CD14-positive monocyte (primary cell): ENCODE data around the gene HDGFL3. TPM values are rescaled to one million over a fixed set of nuclear protein-coding genes. Genes with fewer than 3 reads are reported as not detected.
"Not testable (repeated sequence)": the region's sequence is repeated elsewhere in the genome, so short reads cannot be mapped to it uniquely, and the experiment has no call there.

Experiments
- DNase-seq, 3 donors: peaks; one replicate each; pipeline ENCODE4 v3.0.0-alpha.2; 2011 to 2022
- H2AFZ ChIP-seq: 2 replicates; pipeline ENCODE4 v1.6.0; 2012; ENCODE audit warnings: mild to moderate bottlenecking, low read depth, low read length, inconsistent platforms; ENCODE audit not compliant: insufficient read depth, poor library complexity, severe bottlenecking
- H3K27ac ChIP-seq, 2 donors: 1 replicate in 1 of 2; 2 replicates in 1 of 2; pipeline ENCODE4 v1.5.1; 2012 to 2013; ENCODE audit warnings: low read length in 2 of 2, control low read depth in 1 of 2, inconsistent platforms in 1 of 2, low read depth in 1 of 2, mild to moderate bottlenecking in 1 of 2
- H3K27me3 ChIP-seq, 2 donors: one replicate each; pipeline versions ENCODE4 v1.6.0 to v1.6.1; 2011 to 2013; ENCODE audit warnings: low read length in 2 of 2; ENCODE audit not compliant: control insufficient read depth in 2 of 2, insufficient read depth in 2 of 2
- H3K36me3 ChIP-seq, 2 donors: replicated peaks in 1 of 2; 1 replicate in 1 of 2; 2 replicates in 1 of 2; pipeline versions ENCODE4 v1.5.1 to v1.6.1; 2012 to 2013; ENCODE audit warnings: low read length in 2 of 2, control low read depth in 1 of 2, inconsistent platforms in 1 of 2, mild to moderate bottlenecking in 1 of 2; ENCODE audit not compliant: insufficient read depth in 2 of 2, control insufficient read depth in 1 of 2
- H3K4me1 ChIP-seq, 2 donors: 1 replicate in 1 of 2; 2 replicates in 1 of 2; pipeline versions ENCODE4 v1.5.1 to v1.6.1; 2012 to 2013; ENCODE audit warnings: low read length in 2 of 2, control low read depth in 1 of 2, inconsistent platforms in 1 of 2, mild to moderate bottlenecking in 1 of 2, moderate library complexity in 1 of 2; ENCODE audit not compliant: insufficient read depth in 2 of 2, control insufficient read depth in 1 of 2
- H3K4me2 ChIP-seq: replicated peaks from 2 replicates; pipeline ENCODE3; 2012; ENCODE audit warnings: low read length, moderate library complexity, mild to moderate bottlenecking; ENCODE audit not compliant: poor library complexity, severe bottlenecking; ENCODE audit errors: extremely low read depth
- H3K4me3 ChIP-seq, 3 experiments: fragments of 200-600 bp in 1 of 3; sonication (generic) in 1 of 3; replicated peaks in 1 of 3; 1 replicate in 2 of 3; 2 replicates in 1 of 3; pipeline ENCODE4 v1.5.1; 2011 to 2013; ENCODE audit warnings: low read length in 3 of 3, mild to moderate bottlenecking in 3 of 3, control low read depth in 2 of 3, low read depth in 2 of 3, inconsistent platforms in 1 of 3, moderate library complexity in 1 of 3
- H3K79me2 ChIP-seq: 2 replicates; pipeline ENCODE4 v1.6.0; 2012; ENCODE audit warnings: mild to moderate bottlenecking, control low read depth, inconsistent platforms, low read length, moderate library complexity; ENCODE audit not compliant: insufficient read depth
- H3K9ac ChIP-seq: 2 replicates; pipeline ENCODE4 v1.6.0; 2017; ENCODE audit warnings: low read length, mild to moderate bottlenecking; ENCODE audit not compliant: insufficient read depth, poor library complexity, severe bottlenecking
- H3K9me3 ChIP-seq, 2 donors: replicated peaks in 1 of 2; 1 replicate in 1 of 2; 2 replicates in 1 of 2; pipeline versions ENCODE4 v1.5.1 to v1.6.1; 2012 to 2013; ENCODE audit warnings: low read length in 2 of 2, control low read depth in 1 of 2; ENCODE audit not compliant: control insufficient read depth in 1 of 2, insufficient read depth in 1 of 2
- H4K20me1 ChIP-seq: 2 replicates; pipeline ENCODE4 v1.6.0; 2012; ENCODE audit warnings: mild to moderate bottlenecking, low read length, control low read depth, moderate library complexity; ENCODE audit not compliant: insufficient read depth
- H3K27ac Mint-ChIP-seq, 7 donors: one replicate each; pipeline ENCODE4 v1.8.0; 2020; ENCODE audit warnings: mild to moderate bottlenecking in 7 of 7, mixed read lengths in 7 of 7, moderate library complexity in 6 of 7, inconsistent platforms in 2 of 7
- H3K27me3 Mint-ChIP-seq, 3 donors: one replicate each; pipeline ENCODE4 v1.8.0; 2021 to 2022; ENCODE audit warnings: low read depth in 3 of 3, mild to moderate bottlenecking in 3 of 3, mixed read lengths in 3 of 3, moderate library complexity in 3 of 3, inconsistent platforms in 1 of 3
- H3K36me3 Mint-ChIP-seq, 2 donors: one replicate each; pipeline ENCODE4 v1.8.0; 2020; ENCODE audit warnings: mixed read lengths in 2 of 2, inconsistent platforms in 1 of 2, mild to moderate bottlenecking in 1 of 2
- H3K4me1 Mint-ChIP-seq: one replicate; pipeline ENCODE4 v1.8.0; 2020; ENCODE audit warnings: mild to moderate bottlenecking, mixed read lengths
- H3K4me3 Mint-ChIP-seq, 2 donors: one replicate each; pipeline ENCODE4 v1.8.0; 2020; ENCODE audit warnings: mild to moderate bottlenecking in 2 of 2, mixed read lengths in 2 of 2, moderate library complexity in 1 of 2
- H3K9me3 Mint-ChIP-seq, 7 donors: one replicate each; pipeline ENCODE4 v1.8.0; 2020 to 2022; ENCODE audit warnings: mixed read lengths in 7 of 7, mild to moderate bottlenecking in 6 of 7, moderate library complexity in 6 of 7, inconsistent platforms in 2 of 7
- WGBS: methylation state at CpG from one replicate; pipeline ENCODE4 v1.1.5; 2013; ENCODE audit warnings: missing lambda C conversion rate; ENCODE audit not compliant: insufficient coverage; 5-methylcytosine and 5-hydroxymethylcytosine counted together
- intact Hi-C, 2 donors: fragments of 100-400 bp; cut with micrococcal nuclease; formaldehyde crosslinking; loops; one replicate each; pipeline versions ENCODE4 v1.15.0 to v1.15.1; 2023
- polyA plus RNA-seq, 3 donors: library from polyadenylated mRNA; depleted of rRNA in 1 of 3; unstranded in 2 of 3; stranded (reverse) in 1 of 3; fragments of 300-500 nt in 2 of 3; fragments of >200 nt in 1 of 3; fragmentation: Illumina TruSeq in 2 of 3; gene quantifications; 1 replicate in 2 of 3; 2 replicates in 1 of 3; pipeline ENCODE4 v1.2.3, GENCODE V29; 2012 to 2021
- TF ChIP-seq, protein P1 (sequence below): fragments of 200-600 bp; IDR thresholded peaks from one replicate; pipeline ENCODE4 v1.8.0; 2022; ENCODE audit warnings: antibody characterized with exemption, mild to moderate bottlenecking

HDGFL3 gene
- polyA plus RNA-seq, 3 donors, result 0.35 to 1.1 (median 0.69) TPM

- intact Hi-C loops, result no loop called here
- Histone ChIP-seq H3K27me3 (no peaks in the 10 kb centered on the region), H4K20me1 (no peaks in the 10 kb centered on the region), H3K36me3 (no peaks in the 10 kb centered on the region), H3K4me1 (peaks cover 16 to 18% of the 10 kb centered on the region in 2 donors), H3K27ac (peak overlapping the region; percentile 20 to 71), H3K9ac (no peak overlapping the region), H3K4me3 (peak overlapping the region in 1 of 3 experiments; percentile 7), H3K79me2 (no peaks in the 10 kb centered on the region), H3K4me2 (peak overlapping the region; percentile 51), H3K9me3 (no peaks in the 10 kb centered on the region), H2AFZ (peak overlapping the region; percentile 63)
- Mint-ChIP-seq H3K36me3 (no peaks in the 10 kb centered on the region), H3K4me1 (peaks cover 19% of the 10 kb centered on the region), H3K4me3 (peak overlapping the region in 1 of 2 donors; percentile 68), H3K27ac (peak overlapping the region; percentile 86 to 94 (median 89)), H3K27me3 (peaks cover 0 to 8% (median 6%) of the 10 kb centered on the region in 3 donors), H3K9me3 (peaks cover 0 to 5% (median 3%) of the 10 kb centered on the region in 7 donors)
- peak; percentile 66 to 83 (median 77) for DNase-seq
- TF ChIP-seq, protein P1, sequence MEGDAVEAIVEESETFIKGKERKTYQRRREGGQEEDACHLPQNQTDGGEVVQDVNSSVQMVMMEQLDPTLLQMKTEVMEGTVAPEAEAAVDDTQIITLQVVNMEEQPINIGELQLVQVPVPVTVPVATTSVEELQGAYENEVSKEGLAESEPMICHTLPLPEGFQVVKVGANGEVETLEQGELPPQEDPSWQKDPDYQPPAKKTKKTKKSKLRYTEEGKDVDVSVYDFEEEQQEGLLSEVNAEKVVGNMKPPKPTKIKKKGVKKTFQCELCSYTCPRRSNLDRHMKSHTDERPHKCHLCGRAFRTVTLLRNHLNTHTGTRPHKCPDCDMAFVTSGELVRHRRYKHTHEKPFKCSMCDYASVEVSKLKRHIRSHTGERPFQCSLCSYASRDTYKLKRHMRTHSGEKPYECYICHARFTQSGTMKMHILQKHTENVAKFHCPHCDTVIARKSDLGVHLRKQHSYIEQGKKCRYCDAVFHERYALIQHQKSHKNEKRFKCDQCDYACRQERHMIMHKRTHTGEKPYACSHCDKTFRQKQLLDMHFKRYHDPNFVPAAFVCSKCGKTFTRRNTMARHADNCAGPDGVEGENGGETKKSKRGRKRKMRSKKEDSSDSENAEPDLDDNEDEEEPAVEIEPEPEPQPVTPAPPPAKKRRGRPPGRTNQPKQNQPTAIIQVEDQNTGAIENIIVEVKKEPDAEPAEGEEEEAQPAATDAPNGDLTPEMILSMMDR, result no peak
- WGBS, result 0% methylated on average over 2 of the region's 4 CpGs
Measured at GRCh38 chr15:83092309-83092976, 115.2 kb downstream of the HDGFL3 start.

GRCh38 chr15:83091965-83092308, 115.7 kb downstream of the HDGFL3 start:
- Histone ChIP-seq H3K27ac (peak overlapping the region in 1 of 2 donors; percentile 71), H3K4me3 (peak overlapping the region in 1 of 3 experiments; percentile 7), H2AFZ (peak overlapping the region; percentile 63), H3K4me1 (peaks cover 16 to 18% of the 10 kb centered on the region in 2 donors), H3K4me2 (peak overlapping the region; percentile 51)
- peak overlapping the region; percentile 86 to 94 (median 89) for H3K27ac Mint-ChIP-seq
- H3K36me3 Mint-ChIP-seq, H3K79me2 ChIP-seq, intact Hi-C loops, H3K27me3 Mint-ChIP-seq, DNase-seq, H3K27me3 ChIP-seq, H4K20me1 ChIP-seq, H3K9me3 ChIP-seq, H3K36me3 ChIP-seq, H3K9ac ChIP-seq, H3K9me3 Mint-ChIP-seq: not testable (repeated sequence)
- peaks cover 19% of the 10 kb centered on the region for H3K4me1 Mint-ChIP-seq
- WGBS, result no CpG with 5 or more reads among the region's 3 CpGs
- peak overlapping the region in 1 of 2 donors; percentile 68 for H3K4me3 Mint-ChIP-seq
